ENCODE data around the gene YBX3.
A peak's percentile ranks its signal among the peaks of the same experiment; 100 is the strongest.

Gene YBX3

GRCh38 chr12:10717410-10717809 is 5.7 kb downstream of the YBX3 start:
- peak; percentile 67 for DNase-seq (ENCODE audit: low read depth)
- no peak for TF ChIP-seq CTCF (IDR thresholded peaks at IDR 0.05; ENCODE audit: low read length, missing control alignments)
- peak overlapping the region; percentile 39 for H3K4me3 ChIP-seq (replicated peaks; ENCODE audit: low read depth, low read length)

GRCh38 chr12:10716704-10717315 is 6.3 kb downstream of the YBX3 start:
- H3K4me3 ChIP-seq (replicated peaks; ENCODE audit: low read depth, low read length), result peak overlapping the region; percentile 39
- TF ChIP-seq CTCF (IDR thresholded peaks at IDR 0.05; ENCODE audit: low read length, missing control alignments), result no peak
- peak; percentile 93 for DNase-seq (ENCODE audit: low read depth)

GRCh38 chr12:10716277-10716676 is 6.8 kb downstream of the YBX3 start:
- no peak for DNase-seq (ENCODE audit: low read depth)
- H3K4me3 ChIP-seq (replicated peaks; ENCODE audit: low read depth, low read length), result peak overlapping the region; percentile 39

GRCh38 chr12:10715491-10715890 is 7.6 kb downstream of the YBX3 start:
- DNase-seq (ENCODE audit: low read depth), result no peak
- no peak overlapping the region for H3K4me3 ChIP-seq (replicated peaks; ENCODE audit: low read depth, low read length)
- no peak for TF ChIP-seq CTCF (IDR thresholded peaks at IDR 0.05; ENCODE audit: low read length, missing control alignments)

More at GRCh38 chr12:10716277-10716676, 6.8 kb downstream of the YBX3 start:
- TF ChIP-seq CTCF (IDR thresholded peaks at IDR 0.05; ENCODE audit: low read length, missing control alignments), result no peak

GRCh38 chr12:10709808-10710207 is 13.3 kb downstream of the YBX3 start:
- no peak overlapping the region for H3K4me3 ChIP-seq (replicated peaks; ENCODE audit: low read depth, low read length)
- no peak for DNase-seq (ENCODE audit: low read depth)
- TF ChIP-seq CTCF (IDR thresholded peaks at IDR 0.05; ENCODE audit: low read length, missing control alignments), result no peak

- TF ChIP-seq CTCF (IDR thresholded peaks at IDR 0.05; ENCODE audit: low read length, missing control alignments), result no peak
- no peak for DNase-seq (ENCODE audit: low read depth)
- H3K4me3 ChIP-seq (replicated peaks; ENCODE audit: low read depth, low read length), result no peak overlapping the region
Observed at GRCh38 chr12:10708862-10709261, 14.3 kb downstream of the YBX3 start.

GRCh38 chr12:10705655-10706054 is 17.5 kb downstream of the YBX3 start:
- no peak for TF ChIP-seq CTCF (IDR thresholded peaks at IDR 0.05; ENCODE audit: low read length, missing control alignments)
- no peak overlapping the region for H3K4me3 ChIP-seq (replicated peaks; ENCODE audit: low read depth, low read length)
- peak; percentile 56 for DNase-seq (ENCODE audit: low read depth)
